HL-60 (cell line): ENCODE data around the gene LHX5.

Experiments
- DNase-seq, 2 experiments: peaks; one replicate each; pipeline ENCODE4 v3.0.0-alpha.2; 2010 to 2020; ENCODE audit warnings: low read depth in 1 of 2, low spot score in 1 of 2
- H3K27ac ChIP-seq: fragments of 250-450 bp; sonication (Bioruptor Pico); replicated peaks from 2 replicates; pipeline ENCODE4 v1.5.1; 2020; ENCODE audit warnings: mild to moderate bottlenecking, moderate library complexity
- H3K27me3 ChIP-seq: fragments of 250-450 bp; sonication (Bioruptor Pico); 2 replicates; pipeline ENCODE4 v1.5.1; 2021; ENCODE audit warnings: mild to moderate bottlenecking, moderate library complexity; ENCODE audit not compliant: insufficient read depth, poor library complexity, severe bottlenecking
- H3K4me3 ChIP-seq: replicated peaks from 2 replicates; pipeline ENCODE4 v1.5.1; 2011; ENCODE audit warnings: mild to moderate bottlenecking, control low read depth, low read length; ENCODE audit not compliant: insufficient read depth
- GABPA ChIP-seq: IDR thresholded peaks from 2 replicates; pipeline ENCODE4 v1.6.1; 2012; ENCODE audit warnings: low read depth
- POLR2AphosphoS5 ChIP-seq: IDR thresholded peaks from 2 replicates; pipeline ENCODE4 v1.6.1; 2012; ENCODE audit warnings: low read depth
- SPI1 ChIP-seq: IDR thresholded peaks from 2 replicates; pipeline ENCODE4 v1.6.1; 2012; ENCODE audit warnings: low read depth, mild to moderate bottlenecking, borderline replicate concordance
- TF ChIP-seq, protein P1 (sequence below): IDR thresholded peaks from 2 replicates; pipeline ENCODE4 v1.6.1; 2012; ENCODE audit warnings: low read depth; ENCODE audit not compliant: insufficient replicate concordance
- TF ChIP-seq, protein P2 (sequence below): IDR thresholded peaks from one replicate; pipeline ENCODE4 v1.5.1; 2011; ENCODE audit warnings: low read length, control low read depth, inconsistent platforms; ENCODE audit not compliant: insufficient read depth

The LHX5 gene

DNA sequence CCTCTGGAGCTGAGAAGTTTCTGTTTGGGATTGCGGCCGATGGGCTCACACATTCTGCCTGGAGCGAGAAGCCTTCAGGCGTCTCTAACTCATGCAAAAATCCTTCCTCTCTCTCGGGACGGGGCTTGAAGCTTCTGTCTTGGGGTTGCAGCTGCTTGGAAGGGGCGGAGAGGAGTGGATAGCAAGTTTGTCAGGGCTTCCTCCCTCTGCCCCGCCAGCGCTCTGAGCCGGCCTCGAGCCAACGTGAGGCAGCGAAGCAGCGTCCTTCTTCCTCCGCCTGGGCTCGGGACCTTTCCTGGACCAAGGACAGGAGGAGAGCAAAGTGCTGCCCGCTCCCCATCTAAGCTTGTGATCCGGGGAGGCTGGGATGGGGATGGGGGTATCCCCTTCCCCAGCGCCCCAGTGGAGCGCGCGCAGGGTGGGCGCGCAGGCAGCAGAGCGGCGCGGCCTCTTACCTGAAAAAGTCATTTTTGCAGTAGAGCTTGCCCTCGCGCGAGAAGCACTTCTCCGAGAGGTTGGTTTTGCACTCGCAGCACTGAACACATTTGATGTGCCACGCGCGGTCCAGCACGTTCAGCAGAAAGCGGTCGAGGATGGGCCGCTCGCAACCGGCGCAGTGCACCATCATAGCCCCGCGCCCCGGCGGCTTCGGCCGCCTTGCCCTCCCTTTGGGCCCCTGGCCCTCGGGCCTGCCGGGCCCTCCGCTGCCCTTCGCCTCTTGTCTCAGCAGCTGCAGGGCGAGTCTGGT, 626 bp downstream of the LHX5 start:
- H3K4me3 ChIP-seq: no peak overlapping the region
- no peak overlapping the region for H3K27ac ChIP-seq
- no peak for DNase-seq
- no peak for TF ChIP-seq GABPA
- TF ChIP-seq SPI1: no peak
- TF ChIP-seq, protein P1, sequence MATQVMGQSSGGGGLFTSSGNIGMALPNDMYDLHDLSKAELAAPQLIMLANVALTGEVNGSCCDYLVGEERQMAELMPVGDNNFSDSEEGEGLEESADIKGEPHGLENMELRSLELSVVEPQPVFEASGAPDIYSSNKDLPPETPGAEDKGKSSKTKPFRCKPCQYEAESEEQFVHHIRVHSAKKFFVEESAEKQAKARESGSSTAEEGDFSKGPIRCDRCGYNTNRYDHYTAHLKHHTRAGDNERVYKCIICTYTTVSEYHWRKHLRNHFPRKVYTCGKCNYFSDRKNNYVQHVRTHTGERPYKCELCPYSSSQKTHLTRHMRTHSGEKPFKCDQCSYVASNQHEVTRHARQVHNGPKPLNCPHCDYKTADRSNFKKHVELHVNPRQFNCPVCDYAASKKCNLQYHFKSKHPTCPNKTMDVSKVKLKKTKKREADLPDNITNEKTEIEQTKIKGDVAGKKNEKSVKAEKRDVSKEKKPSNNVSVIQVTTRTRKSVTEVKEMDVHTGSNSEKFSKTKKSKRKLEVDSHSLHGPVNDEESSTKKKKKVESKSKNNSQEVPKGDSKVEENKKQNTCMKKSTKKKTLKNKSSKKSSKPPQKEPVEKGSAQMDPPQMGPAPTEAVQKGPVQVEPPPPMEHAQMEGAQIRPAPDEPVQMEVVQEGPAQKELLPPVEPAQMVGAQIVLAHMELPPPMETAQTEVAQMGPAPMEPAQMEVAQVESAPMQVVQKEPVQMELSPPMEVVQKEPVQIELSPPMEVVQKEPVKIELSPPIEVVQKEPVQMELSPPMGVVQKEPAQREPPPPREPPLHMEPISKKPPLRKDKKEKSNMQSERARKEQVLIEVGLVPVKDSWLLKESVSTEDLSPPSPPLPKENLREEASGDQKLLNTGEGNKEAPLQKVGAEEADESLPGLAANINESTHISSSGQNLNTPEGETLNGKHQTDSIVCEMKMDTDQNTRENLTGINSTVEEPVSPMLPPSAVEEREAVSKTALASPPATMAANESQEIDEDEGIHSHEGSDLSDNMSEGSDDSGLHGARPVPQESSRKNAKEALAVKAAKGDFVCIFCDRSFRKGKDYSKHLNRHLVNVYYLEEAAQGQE: no peak
- TF ChIP-seq, protein P2, sequence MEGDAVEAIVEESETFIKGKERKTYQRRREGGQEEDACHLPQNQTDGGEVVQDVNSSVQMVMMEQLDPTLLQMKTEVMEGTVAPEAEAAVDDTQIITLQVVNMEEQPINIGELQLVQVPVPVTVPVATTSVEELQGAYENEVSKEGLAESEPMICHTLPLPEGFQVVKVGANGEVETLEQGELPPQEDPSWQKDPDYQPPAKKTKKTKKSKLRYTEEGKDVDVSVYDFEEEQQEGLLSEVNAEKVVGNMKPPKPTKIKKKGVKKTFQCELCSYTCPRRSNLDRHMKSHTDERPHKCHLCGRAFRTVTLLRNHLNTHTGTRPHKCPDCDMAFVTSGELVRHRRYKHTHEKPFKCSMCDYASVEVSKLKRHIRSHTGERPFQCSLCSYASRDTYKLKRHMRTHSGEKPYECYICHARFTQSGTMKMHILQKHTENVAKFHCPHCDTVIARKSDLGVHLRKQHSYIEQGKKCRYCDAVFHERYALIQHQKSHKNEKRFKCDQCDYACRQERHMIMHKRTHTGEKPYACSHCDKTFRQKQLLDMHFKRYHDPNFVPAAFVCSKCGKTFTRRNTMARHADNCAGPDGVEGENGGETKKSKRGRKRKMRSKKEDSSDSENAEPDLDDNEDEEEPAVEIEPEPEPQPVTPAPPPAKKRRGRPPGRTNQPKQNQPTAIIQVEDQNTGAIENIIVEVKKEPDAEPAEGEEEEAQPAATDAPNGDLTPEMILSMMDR: no peak
- no peak for TF ChIP-seq POLR2AphosphoS5
- peaks cover 100% of the 10 kb centered on the region for H3K27me3 ChIP-seq

DNA sequence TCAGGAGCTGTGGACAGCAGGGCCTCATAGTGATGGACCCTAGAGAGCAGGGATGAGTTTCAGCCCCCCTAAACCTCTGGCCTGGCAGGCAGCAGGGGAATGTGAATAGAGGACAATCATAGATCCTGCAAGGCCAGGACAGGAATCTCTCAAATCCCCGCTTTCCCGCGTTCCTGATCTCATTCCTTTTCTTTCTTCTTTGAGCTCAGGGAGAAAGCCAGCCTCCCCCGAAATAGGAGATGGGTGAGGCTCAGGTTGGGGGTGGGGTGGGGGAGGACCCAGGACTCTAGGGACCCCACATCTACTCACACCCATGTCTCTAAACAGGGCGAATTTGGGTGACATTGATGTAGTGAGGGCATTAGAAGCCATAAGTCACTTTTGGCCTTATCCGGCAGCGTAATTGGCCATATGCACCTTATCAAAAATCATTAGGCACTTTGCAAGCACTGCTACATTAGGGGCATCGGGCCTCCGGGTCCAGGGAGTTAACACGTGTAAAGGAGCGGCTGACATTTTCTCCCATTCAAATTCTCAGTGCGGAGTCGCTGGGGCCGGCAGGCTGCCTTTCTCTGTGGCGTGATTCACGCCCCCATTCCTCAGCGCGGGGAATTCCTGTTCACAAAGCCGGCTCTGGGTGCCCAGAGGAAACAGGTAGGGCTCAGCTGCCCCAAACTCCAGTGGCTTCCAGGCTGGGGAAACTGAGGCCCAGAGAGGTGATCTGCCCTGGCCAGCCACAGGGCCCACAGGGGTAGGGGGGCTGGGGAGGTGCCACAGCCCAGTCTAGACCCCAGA, 1.5 kb downstream of the LHX5 start:
- H3K4me3 ChIP-seq: no peak overlapping the region
- peaks cover 99% of the 10 kb centered on the region for H3K27me3 ChIP-seq
- TF ChIP-seq POLR2AphosphoS5: no peak
- TF ChIP-seq, protein P2: no peak
- no peak for DNase-seq
- H3K27ac ChIP-seq: no peak overlapping the region

DNA sequence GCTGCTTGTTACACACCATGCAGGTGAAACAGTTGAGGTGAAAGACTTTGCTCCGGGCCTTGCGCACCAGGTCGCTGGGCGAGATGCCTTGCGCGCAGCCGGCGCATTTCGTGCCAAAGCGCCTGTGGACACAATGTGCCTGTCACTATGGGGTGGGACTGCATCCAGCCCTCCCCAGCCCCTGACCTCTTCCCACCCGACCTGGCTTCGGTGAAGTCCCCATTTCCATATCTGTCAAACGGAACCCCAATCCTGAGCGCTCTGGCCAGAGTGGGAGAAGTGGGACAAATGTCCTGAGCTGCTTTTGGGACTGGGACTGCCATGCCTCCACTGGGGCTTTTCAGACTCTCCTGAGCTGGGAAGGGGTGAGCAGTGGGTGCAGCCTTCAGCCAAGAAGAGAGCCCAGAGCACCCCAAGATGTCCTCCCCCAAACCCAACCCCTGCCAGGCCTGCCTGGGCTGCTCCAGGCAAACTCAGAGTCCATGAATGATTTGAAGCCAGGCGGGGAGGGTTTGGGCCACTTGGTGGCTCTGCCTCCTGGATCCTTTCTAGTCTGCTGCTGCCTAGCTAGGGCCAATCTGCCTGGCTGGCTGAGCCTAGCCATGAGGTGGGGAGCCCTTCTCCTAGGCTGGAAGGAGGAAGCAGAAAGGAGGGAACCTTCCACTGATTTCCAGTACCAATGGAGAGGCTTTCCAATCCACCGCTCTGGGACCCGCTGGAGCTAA, 2.3 kb downstream of the LHX5 start:
- DNase-seq: no peak
- Histone ChIP-seq H3K4me3 (no peak overlapping the region), H3K27ac (no peak overlapping the region), H3K27me3 (peaks cover 99% of the 10 kb centered on the region)
- TF ChIP-seq, protein P2: no peak
- TF ChIP-seq SPI1 (no peak), GABPA (no peak), POLR2AphosphoS5 (no peak)
- TF ChIP-seq, protein P1: no peak
